K562 (cell line): ENCODE measurements around the gene MRPL4. TPM values are rescaled to one million over a fixed set of nuclear protein-coding genes. Genes with fewer than 3 reads are reported as not detected.
A peak's percentile ranks its signal among the peaks of the same experiment; 100 is the strongest.

ENCODE experiments used
- CC2D1A ChIP-seq: fragments of 450-650 bp; IDR thresholded peaks from 2 replicates; pipeline ENCODE4 v1.6.1; 2017; ENCODE audit warnings: mild to moderate bottlenecking
- ELF2 ChIP-seq: fragments of 250-450 bp; sonication (Bioruptor Pico); IDR thresholded peaks from 2 replicates; pipeline ENCODE4 v1.5.0; 2021; ENCODE audit warnings: mild to moderate bottlenecking
- GABPB1 ChIP-seq: sonication (generic); formaldehyde crosslinking; IDR thresholded peaks from 2 replicates; pipeline ENCODE4 v1.8.0; 2022; ENCODE audit warnings: mild to moderate bottlenecking, missing genetic modification reagents
- HDAC8 ChIP-seq: fragments of 450-650 bp; IDR thresholded peaks from 2 replicates; pipeline ENCODE4 v1.6.1; 2016; ENCODE audit warnings: mild to moderate bottlenecking, missing genetic modification characterization, moderate library complexity, missing compliant biosample characterization
- HNRNPLL ChIP-seq: fragments of 200-400 bp; formaldehyde crosslinking; IDR thresholded peaks from 2 replicates; pipeline ENCODE4 v1.6.1; 2017; ENCODE audit warnings: low read length, low read depth, mild to moderate bottlenecking; ENCODE audit not compliant: poor library complexity, severe bottlenecking
- JUND ChIP-seq, 2 experiments: IDR thresholded peaks; 2 replicates in 1 of 2; 3 replicates in 1 of 2; pipeline ENCODE4 v1.6.1; 2011; ENCODE audit warnings: borderline replicate concordance in 2 of 2, low read depth in 2 of 2, low read length in 2 of 2, improper control_type of control experiment in 1 of 2, missing biosample characterization in 1 of 2, missing genetic modification characterization in 1 of 2, missing genetic modification reagents in 1 of 2
- polyA plus RNA-seq, 8 experiments: library from polyadenylated mRNA; depleted of rRNA in 4 of 8; stranded (reverse) in 5 of 8; unstranded in 3 of 8; fragments of >200 nt; fragmentation: Nextera tagmentation in 2 of 8; fragmentation: Illumina TruSeq in 1 of 8; extraction: Ambion mirVana in 2 of 8; extraction: Trizol in 1 of 8; gene quantifications; 2 replicates each; pipeline versions ENCODE4 v1.2.1 to v1.2.3, GENCODE V29; 2011 to 2014; ENCODE audit warnings: inconsistent platforms in 1 of 8, missing spikeins in 1 of 8
- total RNA-seq, 7 experiments: library from RNA; depleted of rRNA in 6 of 7; stranded (reverse); fragments of >200 nt in 6 of 7; fragmentation: Illumina TruSeq in 2 of 7; extraction: Trizol in 2 of 7; gene quantifications; 2 replicates each; pipeline versions ENCODE4 v1.2.1 to v1.2.3, GENCODE V29; 2011 to 2021; ENCODE audit warnings: low replicate concordance in 1 of 7
- TF ChIP-seq, protein P1 (sequence below): sonication (generic); formaldehyde crosslinking; IDR thresholded peaks from 2 replicates; pipeline ENCODE4 v1.8.0; 2023; ENCODE audit warnings: mild to moderate bottlenecking, missing genetic modification reagents
- TF ChIP-seq, protein P2 (sequence below): fragments of 200-400 bp; formaldehyde crosslinking; IDR thresholded peaks from 2 replicates; pipeline ENCODE4 v1.6.1; 2017; ENCODE audit warnings: mild to moderate bottlenecking, low read depth, low read length, moderate library complexity
- TF ChIP-seq, protein P3 (sequence below): fragments of 450-650 bp; IDR thresholded peaks from 2 replicates; pipeline ENCODE4 v1.6.1; 2018; ENCODE audit not compliant: partially characterized antibody

The MRPL4 gene
- total and polyA plus RNA-seq, 9 of the 15 experiments (the other 6 are each of a cell fraction or from before 2014, with no cell fraction given): 1.4 to 239 (median 64.9) TPM

DNA sequence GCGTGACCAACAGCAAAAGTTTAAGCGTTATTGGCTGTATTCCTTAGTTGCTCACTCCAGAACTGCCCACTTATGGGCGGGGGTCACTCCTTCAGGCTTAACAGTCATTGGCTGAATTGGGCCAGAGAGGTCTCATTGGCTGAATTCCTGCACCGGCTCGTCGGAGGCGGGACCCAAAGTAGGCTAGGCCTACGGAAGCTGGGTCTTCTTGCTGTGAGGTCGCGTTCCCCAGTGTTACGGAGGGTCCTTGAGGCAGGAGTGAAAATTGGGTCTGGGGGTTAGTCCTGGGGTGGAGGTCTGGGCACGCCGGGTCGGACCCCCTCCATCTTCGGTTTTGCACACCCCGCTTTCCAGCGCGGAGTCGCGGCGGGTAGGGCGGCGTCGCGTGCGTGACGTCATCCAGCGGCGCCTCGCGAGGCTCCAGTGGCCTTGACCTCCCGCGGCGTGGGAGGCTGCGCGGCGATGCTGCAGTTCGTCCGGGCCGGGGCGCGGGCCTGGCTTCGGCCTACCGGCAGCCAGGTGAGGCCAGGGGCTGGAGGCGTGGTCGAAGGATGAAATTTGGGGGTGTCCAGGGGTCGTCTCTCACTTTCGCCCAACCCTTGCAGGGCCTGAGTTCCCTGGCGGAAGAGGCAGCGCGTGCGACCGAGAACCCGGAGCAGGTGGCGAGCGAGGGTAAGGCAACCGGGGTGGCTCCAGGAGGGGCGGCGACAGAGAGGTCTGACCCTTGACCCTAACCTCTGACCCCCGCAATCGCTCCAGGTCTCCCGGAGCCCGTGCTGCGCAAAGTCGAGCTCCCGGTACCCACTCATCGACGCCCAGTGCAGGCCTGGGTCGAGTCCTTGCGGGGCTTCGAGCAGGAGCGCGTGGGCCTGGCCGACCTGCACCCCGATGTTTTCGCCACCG is at the start of gene MRPL4 (continued):
- TF ChIP-seq GABPB1 (CRISPR knock-in tag): peak; percentile 87
- peak; percentile 60; the same call in 1 of the 2 replicates for TF ChIP-seq HDAC8 (tag)
- TF ChIP-seq JUND (IDR thresholded peaks at IDR 0.05; ENCODE audit: borderline replicate concordance, low read depth, low read length): peak; percentile 86
- 0 out of 3 replicates have a peak, but pooled peaks have one; percentile 74 for TF ChIP-seq JUND (tag; IDR thresholded peaks at IDR 0.05; ENCODE audit: borderline replicate concordance, low read depth, low read length)
- TF ChIP-seq, protein P1, sequence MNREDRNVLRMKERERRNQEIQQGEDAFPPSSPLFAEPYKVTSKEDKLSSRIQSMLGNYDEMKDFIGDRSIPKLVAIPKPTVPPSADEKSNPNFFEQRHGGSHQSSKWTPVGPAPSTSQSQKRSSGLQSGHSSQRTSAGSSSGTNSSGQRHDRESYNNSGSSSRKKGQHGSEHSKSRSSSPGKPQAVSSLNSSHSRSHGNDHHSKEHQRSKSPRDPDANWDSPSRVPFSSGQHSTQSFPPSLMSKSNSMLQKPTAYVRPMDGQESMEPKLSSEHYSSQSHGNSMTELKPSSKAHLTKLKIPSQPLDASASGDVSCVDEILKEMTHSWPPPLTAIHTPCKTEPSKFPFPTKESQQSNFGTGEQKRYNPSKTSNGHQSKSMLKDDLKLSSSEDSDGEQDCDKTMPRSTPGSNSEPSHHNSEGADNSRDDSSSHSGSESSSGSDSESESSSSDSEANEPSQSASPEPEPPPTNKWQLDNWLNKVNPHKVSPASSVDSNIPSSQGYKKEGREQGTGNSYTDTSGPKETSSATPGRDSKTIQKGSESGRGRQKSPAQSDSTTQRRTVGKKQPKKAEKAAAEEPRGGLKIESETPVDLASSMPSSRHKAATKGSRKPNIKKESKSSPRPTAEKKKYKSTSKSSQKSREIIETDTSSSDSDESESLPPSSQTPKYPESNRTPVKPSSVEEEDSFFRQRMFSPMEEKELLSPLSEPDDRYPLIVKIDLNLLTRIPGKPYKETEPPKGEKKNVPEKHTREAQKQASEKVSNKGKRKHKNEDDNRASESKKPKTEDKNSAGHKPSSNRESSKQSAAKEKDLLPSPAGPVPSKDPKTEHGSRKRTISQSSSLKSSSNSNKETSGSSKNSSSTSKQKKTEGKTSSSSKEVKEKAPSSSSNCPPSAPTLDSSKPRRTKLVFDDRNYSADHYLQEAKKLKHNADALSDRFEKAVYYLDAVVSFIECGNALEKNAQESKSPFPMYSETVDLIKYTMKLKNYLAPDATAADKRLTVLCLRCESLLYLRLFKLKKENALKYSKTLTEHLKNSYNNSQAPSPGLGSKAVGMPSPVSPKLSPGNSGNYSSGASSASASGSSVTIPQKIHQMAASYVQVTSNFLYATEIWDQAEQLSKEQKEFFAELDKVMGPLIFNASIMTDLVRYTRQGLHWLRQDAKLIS: peak; percentile 74; the same call in 1 of the 2 replicates
- TF ChIP-seq, protein P2, sequence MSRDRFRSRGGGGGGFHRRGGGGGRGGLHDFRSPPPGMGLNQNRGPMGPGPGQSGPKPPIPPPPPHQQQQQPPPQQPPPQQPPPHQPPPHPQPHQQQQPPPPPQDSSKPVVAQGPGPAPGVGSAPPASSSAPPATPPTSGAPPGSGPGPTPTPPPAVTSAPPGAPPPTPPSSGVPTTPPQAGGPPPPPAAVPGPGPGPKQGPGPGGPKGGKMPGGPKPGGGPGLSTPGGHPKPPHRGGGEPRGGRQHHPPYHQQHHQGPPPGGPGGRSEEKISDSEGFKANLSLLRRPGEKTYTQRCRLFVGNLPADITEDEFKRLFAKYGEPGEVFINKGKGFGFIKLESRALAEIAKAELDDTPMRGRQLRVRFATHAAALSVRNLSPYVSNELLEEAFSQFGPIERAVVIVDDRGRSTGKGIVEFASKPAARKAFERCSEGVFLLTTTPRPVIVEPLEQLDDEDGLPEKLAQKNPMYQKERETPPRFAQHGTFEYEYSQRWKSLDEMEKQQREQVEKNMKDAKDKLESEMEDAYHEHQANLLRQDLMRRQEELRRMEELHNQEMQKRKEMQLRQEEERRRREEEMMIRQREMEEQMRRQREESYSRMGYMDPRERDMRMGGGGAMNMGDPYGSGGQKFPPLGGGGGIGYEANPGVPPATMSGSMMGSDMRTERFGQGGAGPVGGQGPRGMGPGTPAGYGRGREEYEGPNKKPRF: no peak
- no peak for TF ChIP-seq CC2D1A
- TF ChIP-seq, protein P3, sequence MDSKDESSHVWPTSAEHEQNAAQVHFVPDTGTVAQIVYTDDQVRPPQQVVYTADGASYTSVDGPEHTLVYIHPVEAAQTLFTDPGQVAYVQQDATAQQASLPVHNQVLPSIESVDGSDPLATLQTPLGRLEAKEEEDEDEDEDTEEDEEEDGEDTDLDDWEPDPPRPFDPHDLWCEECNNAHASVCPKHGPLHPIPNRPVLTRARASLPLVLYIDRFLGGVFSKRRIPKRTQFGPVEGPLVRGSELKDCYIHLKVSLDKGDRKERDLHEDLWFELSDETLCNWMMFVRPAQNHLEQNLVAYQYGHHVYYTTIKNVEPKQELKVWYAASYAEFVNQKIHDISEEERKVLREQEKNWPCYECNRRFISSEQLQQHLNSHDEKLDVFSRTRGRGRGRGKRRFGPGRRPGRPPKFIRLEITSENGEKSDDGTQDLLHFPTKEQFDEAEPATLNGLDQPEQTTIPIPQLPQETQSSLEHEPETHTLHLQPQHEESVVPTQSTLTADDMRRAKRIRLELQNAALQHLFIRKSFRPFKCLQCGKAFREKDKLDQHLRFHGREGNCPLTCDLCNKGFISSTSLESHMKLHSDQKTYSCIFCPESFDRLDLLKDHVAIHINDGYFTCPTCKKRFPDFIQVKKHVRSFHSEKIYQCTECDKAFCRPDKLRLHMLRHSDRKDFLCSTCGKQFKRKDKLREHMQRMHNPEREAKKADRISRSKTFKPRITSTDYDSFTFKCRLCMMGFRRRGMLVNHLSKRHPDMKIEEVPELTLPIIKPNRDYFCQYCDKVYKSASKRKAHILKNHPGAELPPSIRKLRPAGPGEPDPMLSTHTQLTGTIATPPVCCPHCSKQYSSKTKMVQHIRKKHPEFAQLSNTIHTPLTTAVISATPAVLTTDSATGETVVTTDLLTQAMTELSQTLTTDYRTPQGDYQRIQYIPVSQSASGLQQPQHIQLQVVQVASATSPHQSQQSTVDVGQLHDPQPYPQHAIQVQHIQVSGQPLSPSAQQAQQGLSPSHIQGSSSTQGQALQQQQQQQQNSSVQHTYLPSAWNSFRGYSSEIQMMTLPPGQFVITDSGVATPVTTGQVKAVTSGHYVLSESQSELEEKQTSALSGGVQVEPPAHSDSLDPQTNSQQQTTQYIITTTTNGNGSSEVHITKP: peak; percentile 68
- TF ChIP-seq HNRNPLL: no peak
- peak; percentile 86 for TF ChIP-seq ELF2 (CRISPR knock-in tag)
